Measurements from ENCODE around the gene METTL8.
"Not testable (repeated sequence)": the region's sequence is repeated elsewhere in the genome, so short reads cannot be mapped to it uniquely, and the experiment has no call there.

Gene METTL8

GRCh38 chr2:171394164-171394740 is 39.5 kb downstream of the METTL8 start:
- DNase-seq: no peak

DNA sequence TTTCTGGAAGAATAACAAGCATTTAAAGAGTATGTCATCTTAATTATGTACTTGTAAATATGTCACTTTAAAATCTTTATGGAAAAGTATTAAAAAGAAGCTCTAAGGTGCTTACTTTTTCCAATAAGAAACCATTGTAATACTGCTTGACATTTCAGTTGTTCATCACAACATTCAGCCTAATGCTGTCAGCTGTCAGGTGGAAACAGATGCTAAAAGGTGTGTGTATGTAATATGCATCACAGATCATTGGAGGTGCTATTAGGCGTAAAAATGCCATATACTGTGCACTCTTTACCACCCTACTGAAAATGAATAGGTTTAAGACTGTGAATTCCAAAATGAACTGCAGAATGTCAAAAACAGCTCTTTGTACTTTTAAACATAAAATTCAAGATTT is 40.3 kb downstream of the METTL8 start:
- no peak for DNase-seq

GRCh38 chr2:171391532-171391931 is 42.3 kb downstream of the METTL8 start:
- DNase-seq: no peak

DNA sequence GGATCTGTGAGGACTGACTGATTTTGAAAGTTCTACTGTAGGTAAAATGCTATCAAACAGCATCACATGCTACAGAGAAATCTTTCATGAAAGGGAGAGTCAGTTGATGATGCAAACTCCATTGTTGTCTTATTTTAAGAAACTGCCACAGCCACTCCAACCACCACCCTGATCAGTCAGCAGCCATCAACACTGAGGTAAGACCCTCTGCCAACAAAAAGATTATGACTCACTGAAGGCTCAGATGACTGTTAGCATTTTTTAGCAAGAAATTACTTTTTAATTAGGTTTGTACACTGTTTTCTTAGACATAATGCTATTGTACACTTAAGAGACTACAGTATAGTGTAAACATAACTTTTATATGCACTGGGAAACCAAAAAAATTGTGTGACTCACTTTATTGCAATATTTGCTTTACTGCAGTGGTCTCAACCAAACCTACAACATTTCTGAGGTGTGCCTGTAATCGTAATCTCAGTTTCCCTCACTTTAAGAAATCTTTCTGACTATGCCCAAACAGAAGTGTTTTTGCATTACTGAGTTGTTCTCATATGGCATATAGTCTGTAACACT is 42.8 kb downstream of the METTL8 start:
- DNase-seq: no peak

- no peak for DNase-seq
Observed at GRCh38 chr2:171389780-171390179, 44.0 kb downstream of the METTL8 start.

- DNase-seq: no peak
Observed at GRCh38 chr2:171389325-171389724, 44.5 kb downstream of the METTL8 start.

GRCh38 chr2:171387052-171387451 is 46.7 kb downstream of the METTL8 start:
- DNase-seq: no peak

DNA sequence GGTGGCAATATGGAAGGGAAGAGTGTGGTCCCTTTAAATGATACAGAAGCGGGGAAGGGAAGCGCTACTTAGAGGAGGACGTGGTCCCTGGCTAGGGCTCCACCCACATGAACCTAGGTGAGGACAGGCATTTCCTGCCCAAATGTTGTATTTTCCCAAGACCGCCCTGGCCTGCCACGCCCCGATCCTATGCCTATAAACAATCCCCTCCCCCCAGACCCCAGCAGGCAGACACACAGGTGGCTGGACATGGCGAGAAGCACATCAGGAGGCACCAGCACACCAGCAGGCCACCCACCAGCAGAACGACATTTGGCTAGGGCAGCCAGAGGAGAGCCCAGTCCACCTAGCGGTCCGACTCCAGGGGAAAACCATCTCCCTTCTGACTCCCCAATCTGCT is 47.2 kb downstream of the METTL8 start:
- DNase-seq: no peak

DNA sequence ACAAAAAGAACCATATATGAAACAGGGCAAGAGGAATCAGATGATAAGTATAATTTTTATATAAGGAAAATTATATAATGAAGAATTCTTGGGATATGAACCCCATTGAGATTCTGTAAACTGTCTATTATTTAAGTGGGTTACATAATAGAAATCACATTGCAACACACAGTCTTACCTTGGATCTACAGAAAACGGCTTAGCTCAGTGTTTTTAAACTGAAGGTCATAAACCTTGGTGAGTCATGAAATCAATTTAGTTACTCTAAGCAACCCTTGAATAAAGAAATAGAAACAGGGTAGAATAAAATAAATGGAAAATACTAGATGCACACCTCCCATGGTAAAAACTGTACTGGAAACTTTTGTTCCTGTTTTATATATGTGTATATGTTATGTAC is 50.7 kb downstream of the METTL8 start:
- no peak for DNase-seq

DNA sequence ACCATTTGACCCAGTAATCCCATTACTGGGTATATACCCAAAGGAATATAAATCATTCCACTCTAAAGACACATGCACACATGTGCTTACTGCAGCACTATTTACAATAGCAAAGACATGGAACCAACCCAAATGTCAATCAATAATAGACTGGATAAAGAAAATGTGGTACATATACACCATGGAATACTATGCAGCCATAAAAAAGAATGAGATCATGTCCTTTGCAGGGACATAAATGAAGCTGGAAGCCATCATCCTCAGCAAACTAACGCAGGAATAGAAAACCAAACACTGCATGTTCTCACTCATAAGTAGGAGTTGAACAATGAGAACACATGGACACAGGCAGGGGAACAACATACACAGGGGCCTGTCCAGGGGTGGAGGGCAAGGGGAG is 51.6 kb downstream of the METTL8 start:
- DNase-seq: not testable (repeated sequence)

GRCh38 chr2:171377852-171378251 is 55.9 kb downstream of the METTL8 start:
- not testable (repeated sequence) for DNase-seq

DNA sequence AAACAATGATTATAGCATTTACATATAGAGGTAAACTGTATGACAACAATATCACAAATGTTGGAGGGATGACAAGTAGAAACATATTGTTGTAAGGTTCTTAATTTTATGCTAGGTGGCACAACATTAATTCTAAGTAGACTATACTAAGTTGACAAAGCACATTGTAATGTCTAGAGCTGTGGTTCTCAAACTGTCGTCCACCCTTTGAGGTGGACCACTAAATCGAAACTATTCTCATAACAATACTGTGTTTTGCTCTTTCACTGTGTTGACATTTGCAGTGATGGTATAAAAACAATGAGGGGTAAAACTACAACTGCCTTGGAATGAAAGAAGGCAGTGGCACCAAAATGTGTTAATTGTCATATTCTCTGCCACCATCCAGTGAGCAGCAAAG is 66.1 kb downstream of the METTL8 start:
- DNase-seq: no peak

- no peak for DNase-seq
Observed at GRCh38 chr2:171365778-171366177, 68.0 kb downstream of the METTL8 start.

- no peak for DNase-seq
Observed at GRCh38 chr2:171365232-171365631, 68.6 kb downstream of the METTL8 start.

GRCh38 chr2:171362396-171362795 is 71.4 kb downstream of the METTL8 start:
- DNase-seq: no peak

DNA sequence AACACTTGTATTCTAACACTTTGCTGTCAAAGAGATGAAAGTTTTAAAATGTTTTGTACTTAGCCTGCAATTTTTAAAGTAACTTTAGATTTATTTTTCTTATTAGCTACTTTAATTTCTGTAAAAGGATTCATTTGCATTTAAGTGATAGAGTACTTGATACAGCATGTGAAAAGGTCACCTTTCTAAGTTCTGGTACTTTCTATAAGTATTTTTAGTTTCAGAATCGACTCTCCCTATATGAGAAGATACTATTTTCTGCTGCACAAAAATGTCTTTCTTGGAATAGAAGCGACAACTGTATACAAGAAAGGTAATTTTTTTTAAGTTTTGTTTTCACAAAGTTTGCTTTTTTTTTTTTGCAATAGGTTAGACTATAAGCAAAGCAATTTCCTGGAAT is 72.9 kb downstream of the METTL8 start:
- DNase-seq: no peak

GRCh38 chr2:171353746-171354145 is 80.0 kb downstream of the METTL8 start:
- DNase-seq: not testable (repeated sequence)

DNA sequence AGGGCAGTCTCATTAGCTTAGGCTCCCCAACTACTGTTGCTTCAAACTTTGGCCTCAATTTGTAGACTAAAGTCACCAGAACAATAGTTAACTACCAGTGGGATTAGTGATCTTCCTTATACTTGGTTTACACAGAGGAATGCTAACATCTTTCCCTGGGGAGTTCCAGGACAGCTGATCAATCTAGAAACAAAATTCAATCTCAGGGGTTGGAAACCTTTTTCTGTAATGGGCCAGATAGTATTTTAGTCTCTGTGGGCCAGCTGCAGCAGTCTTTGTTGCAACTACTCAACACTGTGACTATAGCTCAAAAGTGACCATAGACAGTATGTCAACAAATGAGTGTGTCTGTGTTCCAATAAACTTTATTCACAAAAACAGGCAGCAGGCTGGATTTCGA is 85.7 kb downstream of the METTL8 start:
- no peak for DNase-seq

- no peak for DNase-seq
Observed at GRCh38 chr2:171347591-171348032, 86.2 kb downstream of the METTL8 start.

GRCh38 chr2:171346723-171347557 is 86.8 kb downstream of the METTL8 start:
- DNase-seq: no peak

- DNase-seq: no peak
Observed at GRCh38 chr2:171345971-171346722, 87.6 kb downstream of the METTL8 start.

DNA sequence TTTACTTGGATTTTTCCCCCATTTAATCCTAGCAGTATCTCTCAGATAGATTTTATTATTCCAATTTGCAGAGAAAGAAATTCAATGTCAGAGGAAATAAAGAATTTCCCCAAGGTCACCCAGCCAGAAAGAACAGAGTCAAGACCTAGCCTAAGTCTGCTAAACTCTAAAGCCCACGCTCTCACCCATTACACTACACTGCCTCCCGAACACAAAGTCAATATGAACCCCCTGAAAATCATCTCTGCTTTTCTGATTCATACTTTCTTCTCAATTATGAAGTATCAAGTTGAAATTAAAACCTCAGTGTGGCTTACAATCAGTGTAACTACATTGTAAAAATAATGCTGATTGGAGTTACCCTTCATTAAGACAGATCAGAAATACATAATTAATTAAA is 89.6 kb downstream of the METTL8 start:
- DNase-seq: no peak

- no peak for DNase-seq
Observed at GRCh38 chr2:171342067-171342413, 91.8 kb downstream of the METTL8 start.

All from CD4-positive, alpha-beta T cell treated with Interleukin-15 for 1 hour (primary cell).